Left renal cortex interstitium (tissue), 4 donors: ENCODE measurements around the gene APELA. TPM values are rescaled to one million over a fixed set of nuclear protein-coding genes. Genes with fewer than 3 reads are reported as not detected.
"Not testable (repeated sequence)": the region's sequence is repeated elsewhere in the genome, so short reads cannot be mapped to it uniquely, and the experiment has no call there.

Source experiments
- DNase-seq, 4 donors: peaks; one replicate each; pipeline ENCODE4 v3.0.0-alpha.2; 2013; ENCODE audit warnings: low read depth in 4 of 4, low spot score in 2 of 4, missing footprints in 1 of 4
- polyA plus RNA-seq, 4 donors: library from polyadenylated mRNA; unstranded; fragments of 120-200 nt; gene quantifications; one replicate each; pipeline ENCODE4 v1.2.1, GENCODE V29; 2013; ENCODE audit not compliant: insufficient read length in 4 of 4

Gene APELA
- polyA plus RNA-seq, 4 donors = 8.3 to 11.8 (median 9.2) TPM

- DNase-seq = no peak
Measured at GRCh38 chr4:164924670-164925238, 47.8 kb downstream of the APELA start.

DNA sequence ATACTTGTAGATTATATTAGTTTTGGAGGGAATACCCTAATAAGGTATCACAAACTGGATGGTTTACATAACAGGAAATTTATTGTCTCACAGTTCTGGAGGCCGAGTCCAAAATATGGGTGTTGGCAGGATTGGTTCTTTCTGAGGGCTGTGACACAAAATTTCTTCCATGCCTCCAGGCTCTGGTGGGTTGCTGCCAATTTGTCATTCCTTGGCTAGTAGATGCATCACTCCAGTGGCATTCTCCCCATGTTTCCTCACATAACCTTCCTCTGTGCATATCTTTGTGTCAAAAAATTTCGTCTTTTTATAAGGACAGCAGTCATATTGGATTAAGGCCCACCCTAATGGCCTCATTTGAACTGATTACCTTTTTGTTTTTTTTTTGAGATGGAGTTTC is 49.3 kb downstream of the APELA start:
- no peak for DNase-seq

GRCh38 chr4:164927101-164927500 is 50.1 kb downstream of the APELA start:
- not testable (repeated sequence) for DNase-seq

- DNase-seq = no peak
Measured at GRCh38 chr4:164930647-164931046, 53.7 kb downstream of the APELA start.

DNA sequence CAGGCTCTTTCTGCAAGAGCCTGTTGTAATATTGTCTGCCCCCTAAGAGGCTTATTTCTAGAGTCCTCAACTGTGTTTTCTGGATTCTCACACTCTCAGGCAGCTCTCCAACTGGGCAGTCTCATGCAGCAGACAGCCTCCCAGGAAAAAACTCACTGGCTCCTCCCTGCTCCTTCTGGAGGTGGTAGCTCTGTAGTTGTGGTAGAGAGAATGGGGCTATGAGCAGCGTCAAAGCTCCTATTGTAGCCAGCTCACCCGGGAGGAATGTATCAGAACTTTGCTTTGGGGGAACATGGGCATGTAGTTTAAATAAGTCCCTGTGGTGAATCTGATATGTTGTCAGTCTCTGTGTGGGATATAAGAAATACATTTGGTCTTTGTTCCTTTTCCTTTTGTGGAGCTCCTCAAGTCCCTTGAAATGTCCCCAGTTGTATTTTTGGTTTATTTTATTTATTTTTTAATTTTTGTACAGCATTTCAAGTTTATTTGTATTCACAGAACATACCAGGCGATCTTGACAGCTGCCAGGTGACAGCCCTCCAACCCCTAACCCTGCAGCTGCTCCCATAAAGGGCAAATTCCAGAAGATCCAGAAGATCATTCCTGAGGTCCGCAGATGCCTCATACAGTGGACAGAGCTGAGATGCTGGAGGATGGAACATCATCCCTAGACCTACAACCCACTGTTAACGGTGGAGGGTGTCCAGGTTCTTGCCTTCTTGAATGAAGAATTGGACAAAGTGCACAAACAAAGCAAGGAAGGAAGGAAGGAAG is 54.8 kb downstream of the APELA start:
- DNase-seq = no peak

DNA sequence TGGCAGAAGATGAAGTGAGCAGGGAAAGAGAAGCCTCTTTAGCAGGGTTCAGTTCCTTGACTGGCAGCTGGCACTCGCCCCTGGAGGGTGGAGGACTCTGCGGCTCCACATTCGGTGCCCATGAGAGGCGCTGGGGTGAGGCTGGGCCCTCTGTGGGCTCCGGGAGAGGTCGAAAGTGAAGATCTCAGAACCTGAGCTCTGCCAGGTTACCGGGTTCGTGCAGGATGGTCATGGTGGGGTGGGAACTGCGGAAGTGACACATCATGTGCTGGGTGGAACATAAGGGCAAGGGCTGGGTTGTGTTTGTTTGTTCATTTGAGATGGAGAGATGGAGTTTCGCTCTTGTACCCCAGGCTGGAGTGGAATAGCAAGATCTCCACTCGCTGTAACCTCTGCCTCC is 56.3 kb downstream of the APELA start:
- no peak for DNase-seq

DNA sequence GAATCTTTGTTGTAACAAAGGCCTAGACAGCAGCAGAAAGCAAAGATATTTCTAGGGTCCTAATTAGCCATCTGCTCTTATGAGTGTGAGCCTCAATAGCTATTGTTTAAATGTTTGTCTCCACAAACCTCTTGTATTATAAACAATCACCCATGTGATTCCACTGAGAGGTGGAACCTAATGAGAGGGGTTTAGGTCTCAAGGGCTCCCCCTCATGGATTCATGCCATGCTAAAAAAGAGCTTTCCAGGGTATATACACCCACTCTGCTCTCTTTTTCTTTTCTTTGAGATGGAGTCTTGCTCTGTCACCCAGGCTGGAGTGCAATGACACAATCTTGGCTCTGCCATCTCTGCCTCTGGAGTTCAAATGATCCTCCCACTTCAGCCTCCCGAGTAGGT is 58.4 kb downstream of the APELA start:
- no peak for DNase-seq

DNA sequence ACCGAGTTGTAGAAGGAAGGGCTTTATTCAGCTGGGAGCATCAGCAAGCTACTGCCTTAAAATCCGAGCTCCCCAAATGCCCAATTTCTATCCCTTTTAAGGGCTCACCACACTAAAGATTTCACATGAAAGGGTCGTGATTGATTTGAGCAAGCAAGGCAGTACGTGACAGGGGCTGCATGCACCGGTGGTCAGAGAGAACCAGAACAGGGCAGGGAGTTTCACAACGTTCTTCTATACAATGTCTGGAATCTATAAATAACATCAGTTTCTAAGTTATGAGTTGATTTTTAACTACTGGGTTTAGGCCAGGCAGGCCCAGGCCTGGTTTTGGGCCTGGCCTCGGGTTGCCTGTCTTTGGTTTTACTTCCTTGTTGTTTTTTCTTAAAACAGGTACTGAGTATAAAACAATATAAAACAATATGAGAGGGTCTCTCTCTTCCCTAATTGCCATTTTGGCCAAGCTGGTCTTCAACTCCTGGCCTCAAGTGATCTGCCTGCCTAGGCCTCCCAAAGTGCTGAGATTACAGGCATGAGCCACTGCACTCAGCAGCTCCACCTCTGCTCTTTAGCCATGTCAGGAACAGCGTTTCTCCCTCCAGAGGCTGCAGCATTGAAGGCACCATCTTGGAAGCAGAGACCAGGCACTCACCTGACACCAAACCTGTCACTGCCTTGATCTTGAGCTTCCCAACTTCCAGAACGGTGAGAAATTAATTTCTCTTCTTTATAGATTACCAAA is 59.1 kb downstream of the APELA start:
- DNase-seq = not testable (repeated sequence)

DNA sequence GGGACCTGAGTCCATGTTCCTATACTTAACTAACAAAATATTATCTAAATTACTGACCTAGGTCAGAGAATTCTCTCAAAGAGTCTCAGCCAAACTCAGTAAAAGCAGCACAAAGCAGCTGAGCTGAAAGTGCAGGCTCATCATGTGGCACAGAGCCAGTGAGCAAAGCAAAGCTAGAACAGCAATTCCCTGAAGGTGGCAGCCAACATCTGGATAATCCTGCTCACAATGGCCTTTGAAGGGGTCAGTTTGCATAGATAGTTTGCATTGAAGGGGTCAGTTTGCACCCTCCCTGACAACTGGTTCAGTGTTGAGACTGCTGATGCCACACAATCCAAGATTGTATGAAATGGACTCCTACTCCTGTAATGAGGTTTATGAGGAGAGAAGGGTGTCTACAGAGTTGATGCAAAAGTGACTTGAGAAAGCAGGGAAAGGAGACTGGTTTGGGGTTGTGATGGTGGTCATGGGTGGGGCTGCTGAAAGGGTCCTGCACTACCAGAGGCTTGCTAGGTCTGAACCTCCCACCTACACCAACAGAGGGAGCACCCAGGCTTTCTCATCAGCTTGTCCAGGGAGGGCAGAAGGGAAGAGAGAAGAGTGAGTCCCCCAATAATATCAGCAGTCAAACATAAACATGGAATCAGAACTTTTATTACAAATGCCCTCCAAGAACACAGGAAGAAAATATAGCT is 60.7 kb downstream of the APELA start:
- no peak for DNase-seq

GRCh38 chr4:164943192-164943591 is 66.2 kb downstream of the APELA start:
- DNase-seq = no peak

DNA sequence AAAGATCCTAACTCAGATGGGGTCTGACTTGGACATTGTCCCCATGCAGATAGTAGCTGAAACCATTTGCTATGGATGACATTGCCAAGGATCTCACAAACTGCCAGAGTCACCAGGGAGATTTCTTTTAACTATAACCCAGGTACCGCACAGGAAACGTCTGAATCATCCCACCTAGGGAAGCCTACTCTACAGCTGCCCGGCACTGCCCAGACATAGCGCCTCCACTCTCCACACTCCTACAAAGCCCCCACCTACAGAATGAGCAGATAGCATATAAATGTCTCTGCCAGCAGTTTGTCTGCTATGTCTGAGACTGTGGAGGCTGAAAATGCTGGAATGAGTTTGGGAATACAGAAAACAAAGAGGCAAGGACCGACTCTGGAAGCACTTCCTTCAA is 68.2 kb downstream of the APELA start:
- no peak for DNase-seq

DNA sequence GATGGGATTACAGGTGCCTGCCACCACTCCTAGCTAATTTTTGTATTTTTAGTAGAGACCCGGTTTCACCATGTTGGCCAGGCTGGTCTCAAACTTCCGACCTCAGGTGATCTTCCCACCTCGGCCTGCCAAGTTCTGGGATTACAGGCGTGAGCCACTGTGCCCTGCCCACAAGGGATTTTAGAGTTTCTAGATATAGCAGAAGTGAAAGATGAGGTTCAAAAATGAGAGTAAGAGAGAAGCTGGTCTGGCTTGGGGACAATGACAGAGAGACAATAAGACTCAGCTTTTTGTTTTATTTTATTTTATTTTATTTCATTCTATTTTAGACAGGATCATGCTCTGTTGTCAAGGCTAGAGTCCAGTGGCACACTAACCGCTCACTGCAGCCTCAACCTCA is 69.8 kb downstream of the APELA start:
- no peak for DNase-seq

Other genes with a start within 250 kb of the APELA start
- under 1 TPM; 0.16 to 0.51 (median 0.24) TPM for gene SMIM31, start 123.0 kb upstream of the APELA start, polyA plus RNA-seq
- gene TRIM61, start 100.5 kb downstream of the APELA start, polyA plus RNA-seq = 1 to 10 TPM; 2.4 to 3.6 (median 3.2) TPM
- gene TRIM60, start 154.8 kb downstream of the APELA start, polyA plus RNA-seq = under 1 TPM in 1 of 4 donors, not detected in 3; 0.05 TPM
- under 1 TPM in 1 of 4 donors, not detected in 3; 0.11 TPM for gene TRIM75, start 176.7 kb downstream of the APELA start, polyA plus RNA-seq
- gene TMEM192, start 235.7 kb downstream of the APELA start, polyA plus RNA-seq = 10 to 100 TPM; 25.7 to 36.4 (median 32.0) TPM